Brain pericyte (primary cell): ENCODE results near the gene ZNF780B.
A peak's percentile ranks its signal among the peaks of the same experiment; 100 is the strongest.
"Not testable (repeated sequence)": the region's sequence is repeated elsewhere in the genome, so short reads cannot be mapped to it uniquely, and the experiment has no call there.

ENCODE experiments used
- DNase-seq: peaks from one replicate; pipeline ENCODE4 v3.0.0-alpha.2; 2012; ENCODE audit warnings: low read depth, low spot score

Gene ZNF780B

DNA sequence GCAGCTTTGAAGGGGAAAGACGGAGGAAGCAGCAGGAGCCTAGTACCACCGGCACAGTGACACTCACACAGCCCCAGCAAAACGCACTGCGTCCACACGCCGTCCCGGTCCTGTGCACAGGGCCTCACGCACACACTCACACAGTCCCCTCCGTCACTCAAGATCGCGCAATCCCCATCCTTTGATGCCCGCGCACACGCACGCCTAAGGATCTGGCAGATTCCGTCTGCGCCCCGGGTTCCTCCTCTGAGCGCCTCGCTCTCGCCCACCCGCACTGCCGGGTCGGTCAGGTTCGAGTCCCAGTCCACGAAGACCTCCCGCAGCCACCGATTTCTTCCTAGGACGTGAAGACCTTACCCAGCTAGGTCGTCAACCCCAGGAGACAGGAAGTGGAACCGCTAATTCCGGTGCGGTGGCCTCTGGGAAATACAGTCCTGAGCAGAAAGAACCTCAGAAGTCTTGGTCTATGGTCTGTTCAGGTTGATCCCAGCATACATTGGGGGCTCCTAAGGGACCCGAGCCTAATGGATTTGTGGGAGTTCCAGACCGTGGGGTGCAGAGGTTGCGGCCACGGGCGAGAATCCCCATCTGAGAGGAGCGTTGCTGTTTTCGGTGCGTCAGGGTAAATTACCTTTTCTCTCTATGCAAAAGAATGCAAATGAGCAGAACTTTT is at the start of gene ZNF780B:
Gene ZNF780B, minus strand, starts transcription at position 400 of the 673 bp plus-strand sequence. CDS start 5,899 bp downstream, outside the sequence.
- DNase-seq, result no peak

DNA sequence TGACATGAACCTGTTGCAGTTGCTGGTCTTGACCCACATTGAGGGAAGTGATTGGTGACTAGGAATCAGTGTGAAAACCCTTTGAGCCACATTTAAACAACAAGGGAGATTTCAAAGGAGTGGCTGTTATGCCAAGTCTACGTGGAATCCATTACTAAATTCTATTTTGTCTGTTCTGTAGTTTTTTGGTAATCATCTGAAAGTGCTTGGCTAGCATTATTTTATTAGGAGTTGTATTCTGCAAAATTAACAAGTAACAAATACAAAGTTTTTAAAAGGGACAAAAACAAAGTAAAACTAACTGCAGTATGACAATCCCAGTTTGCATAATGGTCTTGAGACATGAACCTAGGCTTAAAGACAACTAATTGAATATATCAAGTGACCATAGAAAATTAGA is 48.7 kb upstream of the ZNF780B start:
- no peak for DNase-seq

DNA sequence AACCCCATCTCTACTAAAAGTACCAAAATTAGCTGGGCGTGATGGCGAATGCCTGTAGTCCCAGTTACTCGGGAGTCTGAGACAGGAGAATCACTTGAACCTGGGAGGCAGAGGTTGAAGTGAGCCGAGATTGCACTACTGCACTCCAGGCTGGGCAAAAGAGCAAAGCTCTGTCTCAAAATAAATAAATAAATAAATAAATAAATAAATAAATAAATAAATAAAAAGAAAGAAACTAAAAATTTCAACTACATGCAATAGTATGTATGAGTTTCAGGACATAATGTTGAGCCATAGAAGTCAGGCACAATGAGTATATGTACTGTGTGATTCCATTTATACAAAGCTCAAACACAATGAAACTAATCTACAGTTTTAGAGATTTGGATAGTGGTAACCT is 47.6 kb upstream of the ZNF780B start:
- DNase-seq, result no peak

DNA sequence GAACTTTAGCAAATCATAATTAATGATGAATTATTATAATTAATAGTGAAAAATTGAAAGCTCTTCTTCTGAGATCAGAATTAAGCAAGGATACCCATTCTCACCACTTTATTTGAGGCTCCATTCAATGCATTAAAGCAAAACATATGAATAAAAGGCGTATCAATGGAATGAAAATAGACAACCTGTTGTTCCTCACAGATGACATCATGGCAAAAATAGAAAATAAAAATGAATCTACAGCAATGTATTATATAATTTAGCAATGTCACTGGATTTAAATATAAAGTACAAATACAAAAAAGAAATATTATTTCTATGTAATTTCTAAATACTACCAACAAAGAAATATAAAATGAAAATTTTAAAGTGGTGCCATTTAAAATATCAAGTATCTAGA is 45.8 kb upstream of the ZNF780B start:
- DNase-seq, result no peak

DNA sequence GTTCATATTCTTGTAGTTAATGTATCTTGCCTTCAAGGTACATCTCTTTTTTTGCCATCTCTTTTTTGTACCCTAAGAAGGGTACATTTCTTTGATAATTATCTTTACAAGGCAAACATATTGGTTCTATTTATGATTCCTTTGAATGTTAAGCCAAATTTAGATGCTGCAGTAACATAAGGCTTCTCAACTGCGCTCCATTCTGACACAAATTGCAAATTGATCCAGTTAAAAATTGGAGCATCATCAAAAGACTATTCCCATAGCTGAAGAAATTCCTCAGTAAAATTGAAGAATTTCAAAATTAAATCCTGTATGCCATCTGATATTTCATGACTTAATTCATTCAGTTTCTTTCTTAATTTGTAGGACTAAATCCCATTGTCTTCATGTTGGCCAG is 37.4 kb upstream of the ZNF780B start:
- no peak for DNase-seq

DNA sequence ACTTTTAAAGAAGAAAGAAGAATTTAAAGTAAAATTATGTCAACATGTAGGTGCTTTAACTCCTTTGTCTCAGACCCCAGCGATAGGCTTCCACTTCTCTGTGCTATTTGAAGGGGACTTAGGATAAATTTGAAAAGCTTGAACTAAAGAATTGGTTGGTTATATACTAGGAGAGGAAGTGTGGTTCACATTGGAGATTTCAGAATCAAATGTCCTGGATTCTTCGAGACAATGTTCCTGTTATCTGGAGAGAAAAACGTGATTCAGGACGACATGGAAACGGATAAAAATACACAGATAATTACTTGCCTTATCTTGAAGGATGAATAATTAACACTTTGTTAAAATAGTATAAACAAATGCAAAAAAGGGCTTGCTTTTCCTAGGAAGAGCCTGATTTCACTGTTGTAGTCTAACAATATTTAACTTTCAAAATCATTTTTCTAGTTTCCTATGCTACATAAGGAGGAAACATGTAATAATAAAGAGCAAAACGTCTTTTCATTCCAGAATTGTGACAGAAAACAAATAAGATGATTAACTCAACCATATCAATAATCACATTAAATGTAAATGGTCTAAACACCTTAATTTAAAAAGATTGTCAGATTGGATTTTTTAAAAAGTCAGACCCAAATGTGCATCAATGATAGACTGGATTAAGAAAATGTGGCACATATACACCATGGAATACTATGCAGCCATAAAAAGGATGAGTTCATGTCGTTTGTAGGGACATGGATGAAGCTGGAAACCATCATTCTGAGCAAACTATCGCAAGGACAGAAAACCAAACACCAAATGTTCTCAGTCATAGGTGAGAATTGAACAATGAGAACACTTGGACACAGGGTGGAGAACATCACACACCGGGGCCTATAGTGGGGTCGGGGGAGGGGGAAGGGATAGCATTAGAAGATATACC is 35.4 kb upstream of the ZNF780B start:
- no peak for DNase-seq

DNA sequence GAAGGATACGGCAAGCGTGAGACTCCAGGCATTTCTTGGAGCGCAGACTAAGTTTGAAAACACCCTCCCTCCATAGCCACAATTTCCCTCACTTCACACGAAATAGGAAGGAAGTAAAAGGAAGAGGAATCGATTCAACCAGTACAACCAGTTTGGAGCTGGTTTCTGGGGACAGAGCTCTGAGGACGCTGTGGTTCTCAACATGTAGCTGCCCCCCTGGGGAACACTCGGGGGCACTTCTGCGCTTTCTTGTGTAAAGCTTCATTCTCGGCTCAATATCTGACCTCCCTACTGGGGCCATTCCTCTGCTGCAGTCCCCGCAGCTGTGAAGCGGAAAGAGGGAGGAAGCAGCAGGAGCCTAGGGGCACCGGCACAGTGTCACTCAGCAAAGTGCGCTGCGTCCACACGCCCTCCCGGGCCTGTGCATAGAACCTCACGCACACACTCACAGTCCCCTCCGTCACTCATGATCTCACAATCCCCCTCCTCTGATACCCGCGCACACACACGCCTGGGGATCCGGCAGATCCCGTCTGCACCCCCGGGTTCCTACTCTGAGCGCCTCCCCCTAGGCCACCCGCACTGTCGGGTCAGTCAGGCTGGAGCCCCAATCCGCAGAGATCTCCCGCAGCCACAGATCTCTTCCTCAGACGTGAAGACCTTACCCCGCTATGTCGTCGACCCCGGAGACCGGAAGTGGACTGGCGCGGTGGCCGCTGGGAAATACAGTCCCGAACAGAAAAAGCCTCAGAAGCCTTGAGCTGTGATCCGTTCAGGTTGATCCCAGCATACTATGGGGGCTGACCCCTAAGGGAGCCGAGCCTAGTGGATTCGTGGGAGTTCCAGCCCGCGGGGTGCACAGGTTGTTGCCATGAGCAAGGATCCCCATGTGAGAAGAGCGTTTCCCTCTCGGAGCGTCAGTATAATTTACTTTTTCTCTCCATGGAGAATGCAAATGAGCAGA is 34.5 kb upstream of the ZNF780B start, which contains the start of gene ZNF780A:
Gene ZNF780A, minus strand, starts transcription at position 703 of the 964 bp plus-strand sequence. CDS start 6,190 bp downstream, outside the sequence.
- peak; percentile 5 for DNase-seq

DNA sequence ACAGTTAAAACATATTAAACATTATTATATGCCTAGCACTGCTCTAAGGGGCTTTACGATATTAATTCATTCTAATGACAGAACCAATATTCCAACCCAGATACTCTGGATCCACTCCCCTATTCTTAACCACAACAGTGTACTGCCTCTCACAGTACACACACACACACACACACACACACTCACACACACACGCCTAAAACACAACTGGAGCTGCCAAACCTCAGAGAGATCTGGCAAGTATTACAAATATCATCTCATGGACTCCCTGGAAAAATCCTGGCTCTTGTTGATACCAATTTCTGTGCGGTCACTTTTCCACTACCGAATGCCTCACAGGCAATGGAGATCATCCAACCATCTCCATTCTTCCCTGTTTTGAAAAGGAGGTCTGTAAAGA is 33.4 kb upstream of the ZNF780B start:
- DNase-seq, result no peak

DNA sequence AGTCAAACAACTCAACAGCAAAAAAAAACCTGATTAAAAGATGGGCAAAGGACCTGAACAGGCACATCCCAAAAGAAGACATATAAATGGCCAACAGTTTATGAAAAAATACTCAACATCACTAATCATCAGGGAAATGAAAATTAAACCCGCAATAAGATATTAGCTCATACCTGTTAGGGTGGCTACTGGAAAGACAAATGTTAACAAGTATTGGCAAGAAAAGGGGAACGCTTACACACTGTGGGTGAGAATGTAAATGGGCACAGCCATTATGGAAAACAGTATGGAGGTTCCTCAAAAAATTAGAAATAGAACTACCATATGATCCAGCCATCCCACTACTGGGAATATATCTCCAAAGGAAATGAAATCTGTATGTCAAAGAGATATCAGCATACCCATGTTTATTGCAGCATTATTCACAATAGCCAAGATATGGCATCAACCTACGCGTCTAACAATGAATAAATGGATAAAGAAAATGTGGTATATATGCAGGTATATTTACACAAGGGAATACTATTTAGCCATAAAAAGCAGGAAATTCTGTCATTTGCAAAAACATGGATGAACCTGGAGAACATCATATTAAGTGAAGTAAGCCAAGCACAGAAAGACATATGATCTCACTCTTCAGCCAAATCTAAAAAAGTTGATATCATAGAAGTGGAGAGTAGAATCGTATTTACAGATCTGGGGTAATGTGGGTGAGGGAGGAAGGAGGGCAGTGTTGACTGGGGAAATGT is 32.4 kb upstream of the ZNF780B start:
- DNase-seq, result no peak

DNA sequence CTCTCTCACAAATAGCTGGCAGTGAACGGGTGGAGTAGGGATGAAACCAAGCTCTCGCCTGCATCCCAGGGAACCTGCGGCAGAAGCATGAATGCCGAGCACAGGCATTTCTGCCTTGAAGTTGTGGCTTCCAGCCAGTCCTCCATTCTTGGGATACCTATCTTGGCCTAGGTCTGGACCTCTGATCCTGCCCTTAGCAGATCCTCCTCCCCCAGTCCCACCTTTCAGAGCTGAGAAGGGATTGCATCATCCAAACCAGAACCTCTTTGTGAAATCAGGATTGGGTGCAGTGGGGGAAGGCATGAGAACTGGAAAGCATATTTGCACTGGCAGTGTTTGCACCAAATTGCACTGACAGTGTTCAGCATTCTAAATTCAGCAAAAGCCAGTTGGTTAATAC is 28.9 kb upstream of the ZNF780B start:
- no peak for DNase-seq

DNA sequence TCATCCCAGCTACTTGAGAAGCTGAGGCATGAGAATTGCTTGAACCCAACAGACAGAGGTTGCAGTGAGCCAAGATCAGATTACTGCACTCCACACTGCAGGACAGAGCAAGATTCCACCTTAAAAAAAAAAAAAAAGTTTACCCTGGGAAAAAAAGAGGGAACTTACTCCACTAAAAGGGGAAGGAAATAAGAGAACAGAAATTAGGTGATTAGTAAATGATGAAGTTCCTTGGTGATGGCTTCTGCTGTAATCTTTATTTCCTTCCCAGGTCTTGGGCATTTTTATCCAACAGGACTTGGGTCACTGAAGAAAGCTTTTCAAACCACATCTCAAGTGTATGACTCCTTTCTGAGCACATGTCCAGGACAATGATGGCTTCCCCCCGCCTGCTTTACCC is 25.4 kb upstream of the ZNF780B start:
- DNase-seq, result no peak

DNA sequence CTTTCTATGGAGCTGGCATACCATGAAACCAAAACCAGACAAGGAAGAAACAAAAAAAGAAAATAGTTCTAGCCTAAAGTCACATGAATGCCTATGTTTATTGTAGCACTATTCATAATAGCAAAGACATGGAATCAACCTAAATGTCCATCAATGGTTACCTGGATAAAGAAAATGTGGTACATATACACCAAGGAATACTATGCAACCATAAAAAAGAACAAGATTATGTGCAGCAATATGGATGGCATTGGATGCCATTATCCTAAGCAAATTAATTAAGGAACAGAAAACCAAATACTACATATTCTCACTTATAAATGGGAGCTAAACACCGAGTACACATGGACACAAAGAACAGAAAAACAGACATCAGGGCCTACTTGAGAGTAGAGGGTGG is 24.3 kb upstream of the ZNF780B start:
- DNase-seq, result no peak

DNA sequence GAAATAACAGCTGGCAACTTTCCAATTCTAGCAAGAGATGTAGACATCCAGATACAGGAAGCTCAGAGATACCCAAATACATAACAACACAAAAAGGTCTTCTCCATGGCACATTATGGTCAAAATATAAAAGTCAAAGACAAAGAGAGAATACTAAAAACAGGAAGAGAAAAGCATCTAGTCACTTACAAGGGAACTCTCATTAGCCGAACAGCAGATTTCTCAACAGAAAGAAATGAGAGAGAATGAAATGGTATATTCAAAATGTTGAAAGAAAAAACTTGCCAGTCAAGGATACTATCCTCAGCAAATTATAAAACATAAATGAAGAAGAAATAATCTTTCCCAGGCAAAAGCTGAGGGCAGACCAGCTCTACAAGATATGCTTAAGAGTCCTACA is 22.3 kb upstream of the ZNF780B start:
- no peak for DNase-seq

DNA sequence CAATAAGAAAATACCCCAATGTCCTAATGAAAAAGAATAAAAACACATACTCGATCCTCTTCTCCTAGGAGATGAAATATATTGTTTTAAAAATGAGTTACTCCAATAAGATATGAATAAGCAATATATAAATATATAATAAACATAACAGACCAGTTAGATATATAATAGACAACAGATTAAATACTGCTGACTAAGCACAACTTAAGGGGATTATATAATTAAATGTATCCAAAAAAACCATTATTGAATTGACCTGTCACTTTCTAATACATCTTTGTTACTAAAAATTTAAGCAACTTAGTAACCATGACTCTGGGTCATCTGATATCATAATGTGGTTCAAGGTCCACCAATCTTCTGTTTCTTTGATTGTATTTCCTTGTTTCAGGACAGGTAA is 14.0 kb upstream of the ZNF780B start:
- no peak for DNase-seq

DNA sequence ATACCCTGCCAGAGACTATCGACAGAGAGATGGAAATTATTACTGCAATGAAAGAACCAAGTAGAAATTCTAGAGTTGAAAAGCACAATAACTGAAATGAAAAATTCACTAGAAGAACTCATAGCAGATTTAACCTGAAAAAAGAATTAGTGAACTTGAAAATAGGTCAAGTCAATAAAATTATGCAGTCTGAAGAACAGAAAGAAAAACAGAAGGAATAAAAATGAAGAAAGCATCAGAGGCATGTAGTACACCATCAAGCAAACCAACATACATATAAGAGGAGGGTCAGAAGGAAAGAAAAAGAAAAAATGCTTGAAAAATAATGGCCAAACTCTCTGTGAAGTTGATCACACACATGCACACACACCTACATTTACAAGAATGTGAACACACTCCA is 3.6 kb upstream of the ZNF780B start:
- no peak for DNase-seq

DNA sequence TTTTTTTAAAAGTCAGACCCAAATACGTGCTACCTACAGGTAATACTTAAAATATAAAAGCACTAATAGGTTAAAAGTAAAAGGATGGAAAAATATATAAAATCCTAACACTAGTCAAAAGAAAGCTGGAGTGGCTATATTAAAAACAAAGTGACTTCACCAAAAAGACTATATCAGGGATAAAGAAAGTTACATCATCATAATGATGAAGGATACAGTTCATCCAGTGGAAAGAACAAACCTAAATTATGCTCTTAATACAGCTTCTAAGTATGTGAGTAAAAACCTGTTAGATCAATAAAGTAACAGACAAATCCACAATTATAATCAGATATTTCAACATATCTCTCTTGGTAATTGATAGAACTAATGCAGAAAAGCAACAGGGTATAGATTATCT is 1.1 kb upstream of the ZNF780B start:
- no peak for DNase-seq

DNA sequence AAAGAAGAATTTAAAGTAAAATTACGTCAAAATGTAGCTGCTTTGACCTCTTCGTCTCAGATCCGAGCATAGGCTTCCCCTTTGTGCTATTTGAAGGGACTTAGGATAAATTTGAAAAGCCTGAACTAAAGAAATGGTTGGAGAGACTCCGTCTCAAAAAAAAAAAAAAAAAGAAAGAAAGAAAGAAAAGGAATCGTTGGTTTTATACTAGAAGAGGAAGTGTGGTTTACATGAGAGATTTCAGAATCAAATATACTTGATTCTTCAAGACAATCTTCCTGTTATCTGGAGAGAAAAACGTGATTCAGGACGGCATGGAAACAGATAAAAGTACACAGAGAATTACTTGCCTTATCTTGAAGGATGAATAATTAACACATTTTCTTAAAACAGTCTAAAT is 474 bp upstream of the ZNF780B start:
- no peak for DNase-seq

DNA sequence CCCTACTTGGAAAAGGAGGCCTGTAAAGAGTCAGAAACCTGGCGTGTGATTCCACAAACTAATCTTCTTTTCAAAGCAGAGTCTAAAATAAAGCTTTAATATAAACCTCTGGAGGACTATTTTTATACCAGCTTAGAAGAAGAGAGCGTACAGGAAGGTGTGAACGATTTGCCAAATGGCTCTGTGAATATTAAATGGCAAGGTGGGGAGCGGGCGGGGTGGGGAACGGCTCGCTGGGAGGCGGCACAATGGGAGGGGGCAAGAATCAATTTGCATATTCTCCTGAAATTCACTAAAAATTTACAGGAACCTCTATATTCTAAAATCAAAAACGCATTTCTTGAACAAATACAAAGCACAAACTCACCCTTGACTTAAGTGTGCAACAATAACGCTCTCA is 982 bp downstream of the ZNF780B start:
- no peak for DNase-seq

DNA sequence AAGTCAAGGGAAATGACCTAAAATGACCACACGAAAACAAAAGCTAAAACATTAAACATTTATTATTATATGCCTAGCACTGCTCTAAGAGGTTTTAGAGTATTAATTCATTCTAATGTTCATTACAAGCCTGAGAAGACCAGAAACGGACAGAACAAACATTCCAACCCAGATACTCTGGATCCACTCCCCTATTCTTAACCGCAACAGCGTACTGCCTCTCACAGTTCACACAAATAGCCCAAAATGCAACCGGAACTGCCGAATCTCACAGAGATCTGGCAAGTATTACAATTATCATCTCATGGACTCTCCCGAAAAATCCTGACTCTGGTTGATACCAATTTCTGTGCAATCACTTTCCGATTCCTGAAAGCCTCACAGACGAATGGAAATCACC is 1.4 kb downstream of the ZNF780B start:
- no peak for DNase-seq

DNA sequence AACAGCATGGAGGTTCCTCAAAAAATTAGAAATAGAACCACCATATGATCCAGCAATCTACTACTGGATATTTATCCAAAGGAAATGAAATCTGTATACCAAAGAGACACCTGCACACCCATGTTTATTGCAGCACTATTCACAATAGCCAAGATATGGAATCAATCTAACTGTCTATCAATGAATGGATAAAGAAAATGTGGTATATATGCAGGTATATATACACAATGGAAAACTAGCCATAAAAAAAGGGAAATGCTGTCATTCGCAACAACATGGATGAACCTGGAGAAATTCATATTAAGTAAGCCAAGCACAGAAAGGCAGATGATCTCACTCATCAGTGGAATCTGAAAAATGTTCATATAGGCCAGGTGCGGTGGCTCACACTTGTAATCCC is 2.5 kb downstream of the ZNF780B start:
- DNase-seq, result no peak

DNA sequence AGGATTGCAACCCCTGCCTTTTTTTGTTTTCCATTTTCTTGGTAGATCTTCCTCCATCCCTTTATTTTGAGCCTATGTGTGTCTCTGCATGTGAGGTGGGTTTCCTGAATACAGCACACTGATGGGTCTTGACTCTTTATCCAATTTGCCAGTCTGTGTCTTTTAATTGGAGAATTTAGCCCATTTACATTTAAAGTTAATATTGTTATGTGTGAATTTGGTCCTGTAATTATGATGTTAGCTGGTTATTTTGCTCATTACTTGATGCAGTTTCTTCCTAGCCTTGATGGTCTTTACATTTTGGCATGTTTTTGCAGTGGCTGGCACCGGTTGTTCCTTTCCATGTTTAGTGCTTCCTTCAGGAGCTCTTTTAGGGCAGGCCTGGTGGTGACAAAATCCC is 14.3 kb downstream of the ZNF780B start:
- DNase-seq, result not testable (repeated sequence)
